ENCODE results near the gene LOXL1.

The LOXL1 gene

GRCh38 chr15:73949496-73949895, 23.2 kb downstream of the LOXL1 start:
- Histone ChIP-seq H3K36me3 (ENCODE audit: insufficient read depth, low read length) (no peaks in the 10 kb centered on the region), H3K9ac (ENCODE audit: low read length) (no peak overlapping the region), H3K27me3 (ENCODE audit: insufficient read depth, low read length) (0 out of 2 replicates have a peak, but pooled peaks cover 4% of the 10 kb centered on the region), H3K4me3 (ENCODE audit: low read depth, low read length, poor library complexity, severe bottlenecking) (no peak overlapping the region), H3K79me2 (ENCODE audit: insufficient read depth, low read length) (no peaks in the 10 kb centered on the region), H3K27ac (ENCODE audit: low read depth, low read length, poor library complexity, severe bottlenecking) (no peak overlapping the region), H3K9me2 (ENCODE audit: low read depth, low read length) (no peaks in the 10 kb centered on the region), H3K9me3 (ENCODE audit: low read length) (no peaks in the 10 kb centered on the region), H3K4me2 (ENCODE audit: low read length) (no peak overlapping the region), H4K20me1 (ENCODE audit: insufficient read depth, low read length) (no peaks in the 10 kb centered on the region), H2AFZ (ENCODE audit: low read length) (no peak overlapping the region), H3K4me1 (ENCODE audit: insufficient read depth, low read length, severe bottlenecking) (no peaks in the 10 kb centered on the region), H3F3A (ENCODE audit: insufficient read depth, low read length) (no peaks in the 10 kb centered on the region)
- TF ChIP-seq EZH2 (IDR thresholded peaks at IDR 0.05; ENCODE audit: borderline replicate concordance, low read length) (no peak), CTCF (IDR thresholded peaks at IDR 0.05; ENCODE audit: low read length) (no peak)

GRCh38 chr15:73950479-73950830, 24.2 kb downstream of the LOXL1 start:
- no peak overlapping the region for H3K4me2 ChIP-seq (ENCODE audit: low read length)
- H3K9me3 ChIP-seq (ENCODE audit: low read length), result no peaks in the 10 kb centered on the region
- no peaks in the 10 kb centered on the region for H3K36me3 ChIP-seq (ENCODE audit: insufficient read depth, low read length)
- no peaks in the 10 kb centered on the region for H3K4me1 ChIP-seq (ENCODE audit: insufficient read depth, low read length, severe bottlenecking)
- H3K9ac ChIP-seq (ENCODE audit: low read length), result no peak overlapping the region
- no peaks in the 10 kb centered on the region for H3F3A ChIP-seq (ENCODE audit: insufficient read depth, low read length)
- H3K4me3 ChIP-seq (ENCODE audit: low read depth, low read length, poor library complexity, severe bottlenecking), result no peak overlapping the region
- H4K20me1 ChIP-seq (ENCODE audit: insufficient read depth, low read length), result no peaks in the 10 kb centered on the region
- H2AFZ ChIP-seq (ENCODE audit: low read length), result no peak overlapping the region
- TF ChIP-seq EZH2 (IDR thresholded peaks at IDR 0.05; ENCODE audit: borderline replicate concordance, low read length), result no peak
- TF ChIP-seq CTCF (IDR thresholded peaks at IDR 0.05; ENCODE audit: low read length), result no peak
- H3K9me2 ChIP-seq (ENCODE audit: low read depth, low read length), result no peaks in the 10 kb centered on the region
- no peak overlapping the region for H3K27ac ChIP-seq (ENCODE audit: low read depth, low read length, poor library complexity, severe bottlenecking)
- 0 out of 2 replicates have a peak, but pooled peaks cover 4% of the 10 kb centered on the region for H3K27me3 ChIP-seq (ENCODE audit: insufficient read depth, low read length)
- no peaks in the 10 kb centered on the region for H3K79me2 ChIP-seq (ENCODE audit: insufficient read depth, low read length)

GRCh38 chr15:73950831-73951561, 24.7 kb downstream of the LOXL1 start:
- no peaks in the 10 kb centered on the region for H3K4me1 ChIP-seq (ENCODE audit: insufficient read depth, low read length, severe bottlenecking)
- H3K27me3 ChIP-seq (ENCODE audit: insufficient read depth, low read length), result 0 out of 2 replicates have a peak, but pooled peaks cover 4% of the 10 kb centered on the region
- H3F3A ChIP-seq (ENCODE audit: insufficient read depth, low read length), result no peaks in the 10 kb centered on the region
- no peak overlapping the region for H3K4me3 ChIP-seq (ENCODE audit: low read depth, low read length, poor library complexity, severe bottlenecking)
- H3K36me3 ChIP-seq (ENCODE audit: insufficient read depth, low read length), result no peaks in the 10 kb centered on the region
- no peak overlapping the region for H3K27ac ChIP-seq (ENCODE audit: low read depth, low read length, poor library complexity, severe bottlenecking)
- TF ChIP-seq EZH2 (IDR thresholded peaks at IDR 0.05; ENCODE audit: borderline replicate concordance, low read length) (no peak), CTCF (IDR thresholded peaks at IDR 0.05; ENCODE audit: low read length) (peak; percentile 54)
- no peak overlapping the region for H3K4me2 ChIP-seq (ENCODE audit: low read length)
- H4K20me1 ChIP-seq (ENCODE audit: insufficient read depth, low read length), result no peaks in the 10 kb centered on the region
- H3K9me2 ChIP-seq (ENCODE audit: low read depth, low read length), result no peaks in the 10 kb centered on the region
- no peaks in the 10 kb centered on the region for H3K9me3 ChIP-seq (ENCODE audit: low read length)
- no peaks in the 10 kb centered on the region for H3K79me2 ChIP-seq (ENCODE audit: insufficient read depth, low read length)
- H3K9ac ChIP-seq (ENCODE audit: low read length), result no peak overlapping the region
- no peak overlapping the region for H2AFZ ChIP-seq (ENCODE audit: low read length)
